ENCODE measurements around the gene GNPTAB.
A peak's percentile ranks its signal among the peaks of the same experiment; 100 is the strongest.
"Not testable (repeated sequence)": the region's sequence is repeated elsewhere in the genome, so short reads cannot be mapped to it uniquely, and the experiment has no call there.

The GNPTAB gene

GRCh38 chr12:101767537-101767936, 63.2 kb downstream of the GNPTAB start:
- no peak for DNase-seq

- DNase-seq = no peak
Observed at GRCh38 chr12:101764051-101764792, 66.5 kb downstream of the GNPTAB start.

GRCh38 chr12:101763246-101763931, 67.4 kb downstream of the GNPTAB start:
- no peak for DNase-seq

- no peak for DNase-seq
Observed at GRCh38 chr12:101761781-101762180, 69.0 kb downstream of the GNPTAB start.

DNA sequence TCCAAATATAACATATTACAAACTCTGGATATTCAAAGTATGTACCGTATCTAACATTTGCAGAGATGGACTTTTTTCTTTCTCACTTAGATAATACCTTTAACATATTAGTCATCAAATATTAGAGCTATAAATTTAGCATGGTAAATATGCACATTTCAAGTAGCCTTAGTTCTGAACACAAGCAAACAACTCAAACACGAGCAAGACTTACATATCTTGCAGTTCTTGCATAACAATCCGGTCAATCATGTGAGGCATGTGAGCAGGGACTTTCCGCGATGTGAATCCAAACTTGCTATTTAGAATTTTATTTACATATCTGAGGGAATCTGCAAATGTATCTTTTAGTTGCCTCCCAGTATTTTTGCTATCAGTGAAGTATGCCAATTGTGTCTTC, 69.4 kb downstream of the GNPTAB start:
- DNase-seq = no peak

DNA sequence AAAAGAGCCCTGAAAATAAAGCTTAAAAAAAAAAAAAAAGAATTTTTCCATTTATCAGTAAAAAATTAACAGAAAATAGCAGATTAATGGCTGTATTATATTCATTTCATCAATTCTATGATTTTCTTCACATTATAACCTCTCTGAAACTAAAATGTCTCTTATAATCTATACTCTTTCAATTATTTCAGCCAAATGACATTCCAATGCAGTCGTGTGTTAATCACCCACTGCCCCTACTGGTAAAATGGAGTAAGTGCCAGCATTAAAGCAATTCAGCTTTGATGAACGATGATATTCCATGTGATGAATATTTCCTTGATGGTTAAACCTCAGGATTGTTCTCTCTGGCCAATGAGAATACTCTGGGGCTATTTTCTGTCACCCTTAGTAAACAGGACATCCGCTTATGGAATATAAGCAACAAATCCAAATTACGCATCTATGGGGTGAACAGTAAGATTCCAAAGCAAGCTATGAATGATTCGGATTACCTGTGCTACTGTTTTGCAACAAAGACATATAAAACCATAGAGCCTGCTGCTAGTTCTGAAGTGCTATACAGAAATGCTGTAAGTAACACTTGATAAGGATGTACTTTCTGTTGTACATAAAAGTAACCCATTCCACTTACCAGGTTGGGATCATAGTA, 71.2 kb downstream of the GNPTAB start:
- DNase-seq = no peak

- no peak for DNase-seq
Observed at GRCh38 chr12:101750152-101750551, 80.6 kb downstream of the GNPTAB start.

GRCh38 chr12:101749657-101750056, 81.1 kb downstream of the GNPTAB start:
- DNase-seq = no peak

GRCh38 chr12:101748907-101749306, 81.9 kb downstream of the GNPTAB start:
- no peak for DNase-seq

GRCh38 chr12:101747697-101748096, 83.1 kb downstream of the GNPTAB start:
- DNase-seq = no peak

GRCh38 chr12:101746661-101747060, 84.1 kb downstream of the GNPTAB start:
- no peak for DNase-seq

DNA sequence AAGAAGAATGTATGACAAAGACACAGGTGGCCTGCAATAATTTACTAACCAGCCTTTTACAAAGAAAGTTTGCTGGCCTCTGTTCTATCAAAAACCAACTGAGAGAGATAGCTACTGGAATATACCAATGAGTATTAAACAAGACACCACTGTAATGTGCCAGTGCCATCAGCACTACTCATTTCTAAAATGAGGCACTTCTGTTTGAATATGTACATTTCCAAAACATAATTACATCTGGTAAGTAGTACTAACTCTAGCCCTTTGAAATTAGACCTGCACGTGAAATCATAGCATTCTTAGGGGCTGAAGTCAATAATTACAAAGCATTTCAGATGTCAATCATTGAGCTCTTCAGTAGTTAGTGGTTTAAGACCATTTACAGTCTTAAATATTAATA, 84.6 kb downstream of the GNPTAB start:
- no peak for DNase-seq

GRCh38 chr12:101745481-101745880, 85.3 kb downstream of the GNPTAB start:
- DNase-seq = no peak

DNA sequence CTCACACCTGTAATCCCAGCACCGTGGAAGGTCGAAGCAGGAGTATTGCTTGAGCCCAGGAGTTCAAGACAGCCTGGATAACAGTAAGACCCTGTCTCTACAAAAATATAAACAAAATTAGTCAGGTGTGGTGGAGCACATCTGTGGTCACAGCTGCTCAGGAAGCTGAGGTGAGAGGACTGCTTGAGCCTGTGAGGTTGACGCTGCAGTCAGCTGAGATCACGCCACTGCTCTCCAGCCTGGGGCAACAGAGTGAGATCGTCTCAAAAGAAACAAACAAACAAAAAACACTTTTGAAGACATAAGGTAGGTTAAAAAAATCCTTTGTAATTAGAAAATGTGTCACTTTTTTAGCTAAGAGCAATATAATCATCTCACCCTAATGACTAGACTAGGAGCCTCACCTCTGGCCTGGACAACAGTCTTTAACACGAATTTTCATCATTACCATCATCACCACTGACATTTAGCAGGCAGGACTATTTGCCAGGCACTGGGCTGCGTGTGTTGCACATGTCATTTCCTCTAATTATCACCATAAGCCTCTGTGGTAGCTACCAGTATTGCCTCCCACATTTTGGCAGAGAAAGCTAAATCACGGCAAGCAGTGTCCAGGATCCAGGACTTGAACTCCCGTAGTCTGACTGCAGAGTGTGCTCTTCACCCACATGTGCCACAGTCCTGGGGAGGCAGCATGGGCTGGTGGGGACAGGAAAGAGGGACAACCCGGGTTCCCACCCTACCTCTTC, 86.9 kb downstream of the GNPTAB start:
- no peak for DNase-seq

- peak; percentile 12 for DNase-seq
Observed at GRCh38 chr12:101743242-101743641, 87.5 kb downstream of the GNPTAB start.

DNA sequence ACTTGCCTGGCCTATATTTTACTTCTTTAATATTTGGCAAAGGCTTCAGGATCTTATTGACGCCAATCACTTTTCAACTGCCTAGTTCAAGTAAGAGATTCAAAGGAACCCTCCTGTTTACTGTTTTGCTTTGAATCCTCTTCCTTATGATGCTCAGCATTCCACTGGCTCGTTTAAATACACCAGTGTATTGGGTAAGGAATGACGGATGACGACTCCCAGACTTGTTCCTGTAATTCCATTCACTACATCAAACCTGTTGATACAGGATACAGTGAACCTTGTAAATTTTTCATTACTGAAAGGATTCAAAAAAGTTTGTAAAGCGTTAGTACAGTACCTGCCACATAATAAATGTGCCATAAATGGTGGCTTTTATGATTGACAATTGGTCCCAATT, 89.8 kb downstream of the GNPTAB start:
- DNase-seq = no peak

DNA sequence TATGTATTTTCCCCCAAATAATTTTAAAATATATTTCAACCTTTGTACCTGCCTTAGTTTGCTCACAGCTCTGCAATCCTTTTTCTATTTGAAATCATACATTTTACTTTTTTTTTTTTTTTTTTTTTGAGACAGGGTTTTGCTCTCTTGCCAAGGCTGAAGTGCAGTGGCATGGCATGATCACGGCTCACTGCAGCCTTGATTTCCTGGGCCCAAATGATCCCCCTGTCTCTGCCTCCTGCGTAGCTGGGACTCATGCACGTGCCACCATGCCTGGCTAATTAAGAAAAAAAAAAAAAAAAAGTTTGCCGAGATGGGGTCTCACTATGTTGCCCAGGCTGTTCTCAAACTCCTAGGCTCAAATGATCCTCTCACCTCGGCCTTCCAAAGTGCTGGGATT, 90.2 kb downstream of the GNPTAB start:
- DNase-seq = no peak

DNA sequence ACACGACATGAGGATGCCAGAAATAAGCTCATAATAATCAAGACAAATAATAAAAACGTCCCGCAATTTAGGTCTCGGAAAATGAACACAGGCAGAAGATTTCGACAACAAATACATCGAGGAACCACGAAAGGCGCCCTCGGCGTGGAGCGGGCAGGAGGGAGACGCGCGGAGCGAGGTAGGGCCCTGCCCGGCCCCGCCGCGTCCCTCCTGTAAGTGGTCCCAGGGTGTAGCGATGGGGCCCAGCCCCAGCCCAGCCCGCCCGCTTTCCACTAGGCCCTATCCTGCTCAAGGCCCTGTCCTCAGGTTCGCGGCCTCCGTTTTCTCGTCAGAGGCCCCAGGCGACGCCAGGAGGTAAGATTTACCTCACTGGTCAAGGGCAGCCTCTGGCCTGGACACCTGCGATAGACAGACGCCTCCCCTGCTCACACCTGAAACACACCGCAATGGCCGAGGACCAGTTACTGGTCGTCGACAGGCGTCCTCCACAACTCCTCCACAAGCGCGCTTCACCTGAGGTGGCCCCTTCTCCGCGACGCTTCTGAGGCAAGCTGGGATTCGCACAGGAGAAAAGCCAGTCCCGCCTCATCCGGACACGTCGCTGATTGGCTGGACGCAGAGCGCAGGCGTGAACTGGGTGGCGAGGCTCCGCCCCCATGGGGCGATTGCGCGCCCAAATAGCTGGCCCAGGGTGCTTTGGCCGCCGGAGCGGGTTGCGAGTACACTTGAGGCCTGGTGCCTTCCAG, 91.7 kb downstream of the GNPTAB start, which contains the start of gene SYCP3:
Gene SYCP3 (minus strand): TSS at position 543 of the 746 bp plus-strand sequence. CDS start 1,527 bp downstream, outside the sequence.
- DNase-seq = no peak

- no peak for DNase-seq
Observed at GRCh38 chr12:101737476-101737875, 93.3 kb downstream of the GNPTAB start.

GRCh38 chr12:101734482-101734881, 96.3 kb downstream of the GNPTAB start:
- not testable (repeated sequence) for DNase-seq

DNA sequence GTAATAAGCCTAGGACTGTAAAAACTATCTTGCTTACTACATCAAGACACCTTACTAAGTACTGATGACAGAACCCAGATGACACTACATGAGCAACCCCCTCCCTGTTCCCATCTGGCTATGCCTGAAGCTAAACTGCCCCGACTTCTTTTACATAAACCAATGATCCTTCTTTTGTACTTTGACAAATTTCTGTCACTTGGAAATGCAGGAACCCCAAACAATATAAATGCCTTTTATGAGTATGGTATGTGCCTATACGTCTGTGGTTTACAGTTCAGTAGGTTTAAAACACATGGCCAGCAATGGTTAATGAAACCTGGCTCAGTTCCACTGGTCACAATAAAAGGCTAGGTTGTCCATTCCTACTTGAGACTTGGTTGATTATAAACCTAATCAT, 97.6 kb downstream of the GNPTAB start:
- no peak for DNase-seq

GRCh38 chr12:101732318-101732717, 98.4 kb downstream of the GNPTAB start:
- no peak for DNase-seq
